IMR-90 (cell line): Measurements from ENCODE around the gene TMEM269. TPM values are rescaled to one million over a fixed set of nuclear protein-coding genes. Genes with fewer than 3 reads are reported as not detected.

ENCODE experiments used
- ATAC-seq: fragments of 200-7000 bp; cut with Tn5 transposase; 2 replicates; pipeline ENCODE4 v1.9.1; 2020; ENCODE audit warnings: low read depth, mild to moderate bottlenecking, moderate library complexity
- BruUV-seq: library from RNA; stranded (reverse); fragments of 400-500 nt; replicated peaks from 2 replicates; lab custom pipeline; 2021; lab: Mats Ljungman, UMichigan
- CTCF ChIA-PET: fragments of 300-600 bp; formaldehyde crosslinking; extraction: SDS; loops from one replicate; lab custom pipeline; 2021; ENCODE audit warnings: antibody characterized with exemption; lab: Yijun Ruan, JAX
- POLR2A ChIA-PET: fragments of 300-600 bp; sonication (Branson Sonifier 250); formaldehyde crosslinking; loops from one replicate; lab custom pipeline; 2022; ENCODE audit warnings: antibody characterized with exemption; ENCODE audit not compliant: unreplicated experiment; lab: Charles Lee
- DNase-seq: peaks from one replicate; pipeline ENCODE4 v3.0.0; 2013
- H2AFZ ChIP-seq: replicated peaks from 2 replicates; pipeline ENCODE3; 2013; ENCODE audit warnings: low read length, mild to moderate bottlenecking; ENCODE audit not compliant: poor library complexity
- H2AK5ac ChIP-seq: 2 replicates; pipeline ENCODE4 v1.6.1; 2013; ENCODE audit warnings: low read depth, low read length, inconsistent platforms
- H2AK9ac ChIP-seq: replicated peaks from 2 replicates; pipeline ENCODE3; 2013; ENCODE audit warnings: mild to moderate bottlenecking, low read depth, low read length, moderate library complexity; ENCODE audit not compliant: poor library complexity
- H2BK120ac ChIP-seq: 2 replicates; pipeline ENCODE4 v1.6.1; 2013; ENCODE audit warnings: low read depth, low read length, inconsistent platforms
- H2BK15ac ChIP-seq: 3 replicates; pipeline ENCODE4 v1.6.1; 2013; ENCODE audit warnings: low read depth, low read length, inconsistent platforms
- H2BK20ac ChIP-seq: 2 replicates; pipeline ENCODE4 v1.6.1; 2013; ENCODE audit warnings: low read depth, mild to moderate bottlenecking, inconsistent platforms, low read length, moderate library complexity
- H2BK5ac ChIP-seq: 2 replicates; pipeline ENCODE4 v1.6.1; 2013; ENCODE audit warnings: mild to moderate bottlenecking, low read depth, low read length, inconsistent platforms; ENCODE audit not compliant: poor library complexity, severe bottlenecking
- H3K14ac ChIP-seq: replicated peaks from 2 replicates; pipeline ENCODE4 v1.6.1; 2013; ENCODE audit warnings: low read depth, low read length, inconsistent platforms
- H3K18ac ChIP-seq: 2 replicates; pipeline ENCODE4 v1.6.1; 2013; ENCODE audit warnings: low read depth, low read length, control low read depth
- H3K23ac ChIP-seq: 2 replicates; pipeline ENCODE4 v1.6.1; 2013; ENCODE audit warnings: low read depth, low read length, inconsistent platforms
- H3K27ac ChIP-seq: 2 replicates; pipeline ENCODE4 v1.5.1; 2013; ENCODE audit warnings: mild to moderate bottlenecking, control low read depth, low read length; ENCODE audit not compliant: insufficient read depth
- H3K27me3 ChIP-seq: 2 replicates; pipeline ENCODE4 v1.6.1; 2013; ENCODE audit warnings: low read length; ENCODE audit not compliant: control insufficient read depth, insufficient read depth
- H3K36me3 ChIP-seq: 2 replicates; pipeline ENCODE4 v1.6.1; 2013; ENCODE audit warnings: low read length, mixed read lengths; ENCODE audit not compliant: control insufficient read depth, insufficient read depth
- H3K4ac ChIP-seq: 2 replicates; pipeline ENCODE4 v1.6.1; 2013; ENCODE audit warnings: low read depth, low read length, inconsistent platforms
- H3K4me1 ChIP-seq: 2 replicates; pipeline ENCODE4 v1.6.1; 2013; ENCODE audit warnings: low read length, mixed read lengths; ENCODE audit not compliant: control insufficient read depth, insufficient read depth
- H3K4me2 ChIP-seq: 2 replicates; pipeline ENCODE4 v1.6.1; 2013; ENCODE audit warnings: low read depth, mild to moderate bottlenecking, control low read depth, low read length, moderate library complexity
- H3K4me3 ChIP-seq: 2 replicates; pipeline ENCODE4 v1.5.1; 2013; ENCODE audit warnings: low read depth, mild to moderate bottlenecking, control low read depth, low read length, moderate library complexity; ENCODE audit not compliant: insufficient read depth
- H3K56ac ChIP-seq: 2 replicates; pipeline ENCODE4 v1.6.1; 2013; ENCODE audit warnings: low read length, inconsistent platforms; ENCODE audit not compliant: insufficient read depth; ENCODE audit errors: extremely low read depth
- H3K79me1 ChIP-seq, 2 experiments: 2 replicates each; pipeline ENCODE4 v1.6.1; 2013; ENCODE audit warnings: low read length in 2 of 2, inconsistent platforms in 1 of 2, low read depth in 1 of 2
- H3K9ac ChIP-seq: 2 replicates; pipeline ENCODE4 v1.6.1; 2013; ENCODE audit warnings: low read depth, low read length, control low read depth
- H3K9me1 ChIP-seq: 2 replicates; pipeline ENCODE4 v1.6.1; 2013; ENCODE audit warnings: low read length, inconsistent platforms; ENCODE audit not compliant: insufficient read depth
- H3K9me3 ChIP-seq: 2 replicates; pipeline ENCODE4 v1.6.1; 2013; ENCODE audit warnings: low read length; ENCODE audit not compliant: control insufficient read depth, insufficient read depth
- H4K20me1 ChIP-seq: 2 replicates; pipeline ENCODE4 v1.6.1; 2013; ENCODE audit warnings: low read length, inconsistent platforms; ENCODE audit not compliant: insufficient read depth
- H4K5ac ChIP-seq: 2 replicates; pipeline ENCODE4 v1.6.1; 2013; ENCODE audit warnings: mild to moderate bottlenecking, low read depth, low read length, control low read depth
- H4K8ac ChIP-seq, 2 experiments: 2 replicates each; pipeline ENCODE4 v1.6.1; 2013; ENCODE audit warnings: low read depth in 2 of 2, low read length in 2 of 2, control low read depth in 1 of 2, inconsistent platforms in 1 of 2
- H4K91ac ChIP-seq: 2 replicates; pipeline ENCODE4 v1.6.1; 2013; ENCODE audit warnings: low read depth, low read length, inconsistent platforms; ENCODE audit not compliant: insufficient read depth
- CEBPB ChIP-seq: IDR thresholded peaks from 2 replicates; pipeline ENCODE4 v1.6.1; 2012; ENCODE audit warnings: low read depth, low read length, improper control_type of control experiment
- CHD1 ChIP-seq: IDR thresholded peaks from 2 replicates; pipeline ENCODE4 v1.6.1; 2012; ENCODE audit warnings: low read depth, low read length, improper control_type of control experiment
- MAZ ChIP-seq: IDR thresholded peaks from 2 replicates; pipeline ENCODE4 v1.6.1; 2012; ENCODE audit warnings: low read depth, mild to moderate bottlenecking, low read length, improper control_type of control experiment, moderate library complexity, borderline replicate concordance
- MXI1 ChIP-seq: IDR thresholded peaks from 2 replicates; pipeline ENCODE4 v1.6.1; 2012; ENCODE audit warnings: low read depth, mild to moderate bottlenecking, low read length, moderate library complexity, borderline replicate concordance
- RAD21 ChIP-seq: IDR thresholded peaks from 2 replicates; pipeline ENCODE4 v1.6.1; 2012; ENCODE audit warnings: low read length, improper control_type of control experiment
- RCOR1 ChIP-seq: IDR thresholded peaks from 2 replicates; pipeline ENCODE4 v1.6.1; 2012; ENCODE audit warnings: mild to moderate bottlenecking, low read length, improper control_type of control experiment; ENCODE audit not compliant: insufficient replicate concordance
- RFX5 ChIP-seq: IDR thresholded peaks from 2 replicates; pipeline ENCODE4 v1.8.0; 2012; ENCODE audit warnings: low read depth, mild to moderate bottlenecking, low read length, moderate library complexity
- SMC3 ChIP-seq: fragments of 150-350 bp; IDR thresholded peaks from 2 replicates; pipeline ENCODE4 v1.6.1; 2016; ENCODE audit warnings: low read depth, mild to moderate bottlenecking, antibody characterized with exemption, low read length, moderate library complexity
- WGBS, 2 experiments: methylation state at CpG; one replicate each; pipeline versions ENCODE4 v1.1.5 to v1.1.7; 2013; ENCODE audit warnings: missing lambda C conversion rate in 2 of 2; ENCODE audit not compliant: insufficient read length in 1 of 2; ENCODE audit errors: extremely low coverage in 2 of 2; 5-methylcytosine and 5-hydroxymethylcytosine counted together
- dilution Hi-C: fragments of 300-500 bp; cut with HindIII; formaldehyde crosslinking; loops from one replicate; pipeline ENCODE4 v1.14.3; 2018; ENCODE audit warnings: low sequenced_read_pairs; ENCODE audit not compliant: unreplicated experiment
- in situ Hi-C: fragments of 300-500 bp; cut with MboI; formaldehyde crosslinking; loops from 3 replicates; pipeline ENCODE4 v1.14.3; 2019; ENCODE audit warnings: low sequenced_read_pairs, inconsistent platforms, mixed read lengths
- intact Hi-C: fragments of 100-400 bp; cut with micrococcal nuclease; formaldehyde crosslinking; loops from 2 replicates; pipeline ENCODE4 v1.10.0; 2022
- polyA plus RNA-seq, 3 experiments: library from polyadenylated mRNA; depleted of rRNA; stranded (reverse); fragments of >200 nt; gene quantifications; 2 replicates each; pipeline ENCODE4 v1.2.3, GENCODE V29; 2012; ENCODE audit warnings: low replicate concordance in 1 of 3
- total RNA-seq: library from RNA; depleted of rRNA; stranded (reverse); fragments of >200 nt; gene quantifications from 2 replicates; pipeline ENCODE4 v1.2.3, GENCODE V29; 2012
- TF ChIP-seq, protein P1 (sequence below): fragments of 150-350 bp; IDR thresholded peaks from 2 replicates; pipeline ENCODE4 v1.6.1; 2016; ENCODE audit warnings: low read depth, mild to moderate bottlenecking, low read length, moderate library complexity, borderline replicate concordance

TMEM269 gene
- total and polyA plus RNA-seq, 2 of the 4 experiments (the other 2 are of a cell fraction): not detected

DNA sequence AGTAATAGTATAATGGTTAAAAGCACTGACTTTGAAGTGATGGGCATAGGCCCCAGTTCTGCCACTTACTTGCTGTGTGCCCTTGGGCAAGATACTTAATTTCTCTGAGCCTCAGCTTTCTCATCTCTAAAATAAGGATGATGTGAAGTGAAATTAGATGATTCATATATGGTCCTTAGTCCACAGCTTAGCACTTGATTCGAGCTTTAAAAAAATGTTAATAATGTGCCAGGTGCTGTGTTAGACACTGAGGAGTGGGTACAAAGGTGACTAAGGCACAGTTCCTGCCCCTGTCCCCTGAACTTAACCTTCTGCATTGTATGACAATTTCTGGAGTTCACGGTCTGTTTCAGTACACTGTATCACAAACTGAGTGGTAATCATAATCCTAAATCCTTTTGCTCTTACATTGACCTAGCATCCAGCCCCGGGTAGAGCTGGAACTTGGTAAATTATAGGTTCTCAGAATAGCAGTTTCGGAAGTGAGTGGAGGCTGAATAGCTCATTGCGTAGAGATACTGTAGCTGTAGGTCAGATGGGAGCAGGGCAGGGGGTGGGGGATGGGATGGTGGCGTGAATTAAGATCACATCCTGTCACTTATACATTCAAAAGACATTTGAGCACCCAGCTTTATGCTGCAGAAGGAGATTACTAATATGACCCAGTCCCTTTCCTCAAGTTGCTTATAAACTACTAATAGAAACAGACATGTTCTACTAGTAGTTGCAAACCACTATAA, 63.1 kb downstream of the TMEM269 start:
- Histone ChIP-seq H3K18ac (no peak overlapping the region), H4K5ac (no peak overlapping the region), H4K20me1 (no peaks in the 10 kb centered on the region), H2BK20ac (no peak overlapping the region), H2BK5ac (no peak overlapping the region), H3K4me1 (peaks cover 6% of the 10 kb centered on the region), H2BK120ac (no peak overlapping the region), H3K27ac (no peak overlapping the region), H2AFZ (no peak overlapping the region), H3K4ac (no peak overlapping the region), H3K14ac (no peak overlapping the region), H4K8ac (no peak overlapping the region), H3K4me3 (no peak overlapping the region; the same call in 1 of the 2 replicates), H4K91ac (no peak overlapping the region), H3K9ac (no peak overlapping the region), H3K23ac (peak overlapping the region; percentile 81; the same call in 1 of the 2 replicates), H3K27me3 (no peaks in the 10 kb centered on the region), H3K36me3 (peaks cover 18% of the 10 kb centered on the region), H2AK5ac (no peak overlapping the region), H2BK15ac (no peak overlapping the region), H3K79me1 (peaks cover 18 to 33% of the 10 kb centered on the region in 2 experiments), H3K56ac (no peak overlapping the region), H3K9me3 (peaks cover 11% of the 10 kb centered on the region), H2AK9ac (no peak overlapping the region), H3K9me1 (peaks cover 15% of the 10 kb centered on the region), H3K4me2 (peak overlapping the region; percentile 96; the same call in 1 of the 2 replicates)
- CTCF ChIA-PET: no interaction called here
- 100% methylated on average over 1 of the region's 6 CpGs; no CpG with 5 or more reads in 1 of the 2 experiments for WGBS, 2 experiments
- no peak for TF ChIP-seq RAD21
- no peak for TF ChIP-seq RFX5
- TF ChIP-seq CHD1: no peak
- no peak for TF ChIP-seq RCOR1
- TF ChIP-seq CEBPB: no peak
- no peak for TF ChIP-seq MAZ
- no peak for TF ChIP-seq MXI1
- TF ChIP-seq, protein P1, sequence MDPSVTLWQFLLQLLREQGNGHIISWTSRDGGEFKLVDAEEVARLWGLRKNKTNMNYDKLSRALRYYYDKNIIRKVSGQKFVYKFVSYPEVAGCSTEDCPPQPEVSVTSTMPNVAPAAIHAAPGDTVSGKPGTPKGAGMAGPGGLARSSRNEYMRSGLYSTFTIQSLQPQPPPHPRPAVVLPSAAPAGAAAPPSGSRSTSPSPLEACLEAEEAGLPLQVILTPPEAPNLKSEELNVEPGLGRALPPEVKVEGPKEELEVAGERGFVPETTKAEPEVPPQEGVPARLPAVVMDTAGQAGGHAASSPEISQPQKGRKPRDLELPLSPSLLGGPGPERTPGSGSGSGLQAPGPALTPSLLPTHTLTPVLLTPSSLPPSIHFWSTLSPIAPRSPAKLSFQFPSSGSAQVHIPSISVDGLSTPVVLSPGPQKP: no peak
- no peak for TF ChIP-seq SMC3
- dilution Hi-C loops (no loop called here), in situ Hi-C loops (no loop called here), intact Hi-C loops (loop anchor here (10.0 kb wide), 1 partner anchor 163 kb away; the partner anchor contains the start of gene YBX1)
- POLR2A ChIA-PET: no interaction called here
- DNase-seq (no peak), ATAC-seq (no peak)
- BruUV-seq: no TSS peak
